ENCODE data around the gene PAGE1. TPM values are rescaled to one million over a fixed set of nuclear protein-coding genes. Genes with fewer than 3 reads are reported as not detected.

PAGE1 gene
- total RNA-seq, 2 donors from 2014 or later: 8.9 TPM; not detected in 1

- Histone ChIP-seq H3K9me3 (no peaks in the 10 kb centered on the region), H3K4me3 (no peak overlapping the region), H3K27ac (no peak overlapping the region), H3K36me3 (no peaks in the 10 kb centered on the region), H3K4me1 (replicated peaks) (no peaks in the 10 kb centered on the region), H3K27me3 (replicated peaks; ENCODE audit: insufficient read depth) (no peaks in the 10 kb centered on the region)
- DNase-seq (ENCODE audit: low spot score): no peak
- intact Hi-C loops (cut with DNase I): no loop called here
- TF ChIP-seq POLR2A (IDR thresholded peaks at IDR 0.05): no peak
- TF ChIP-seq CTCF (IDR thresholded peaks at IDR 0.05): no peak
- no peak for TF ChIP-seq POLR2AphosphoS5 (IDR thresholded peaks at IDR 0.05)
- WGBS: 17% methylated on average over 8 of the region's 8 CpGs
Measured at GRCh38 chrX:49704691-49705404, 9.1 kb upstream of the PAGE1 start.

- H3K9me3 ChIP-seq: no peaks in the 10 kb centered on the region
- intact Hi-C loops (cut with DNase I): no loop called here
- no peaks in the 10 kb centered on the region for H3K27me3 ChIP-seq (replicated peaks; ENCODE audit: insufficient read depth)
- no peak overlapping the region for H3K27ac ChIP-seq
- 63% methylated on average over 5 of the region's 5 CpGs for WGBS
- no peaks in the 10 kb centered on the region for H3K36me3 ChIP-seq
- H3K4me1 ChIP-seq (replicated peaks): no peaks in the 10 kb centered on the region
- DNase-seq (ENCODE audit: low spot score): no peak
- TF ChIP-seq POLR2AphosphoS5 (IDR thresholded peaks at IDR 0.05) (no peak), CTCF (IDR thresholded peaks at IDR 0.05) (no peak), POLR2A (IDR thresholded peaks at IDR 0.05) (no peak)
- H3K4me3 ChIP-seq: no peak overlapping the region
Measured at GRCh38 chrX:49701933-49702332, 6.1 kb upstream of the PAGE1 start.

GRCh38 chrX:49701323-49701722, 5.5 kb upstream of the PAGE1 start:
- intact Hi-C loops (cut with DNase I): no loop called here
- no peaks in the 10 kb centered on the region for H3K27me3 ChIP-seq (replicated peaks; ENCODE audit: insufficient read depth)
- no peak for DNase-seq (ENCODE audit: low spot score)
- H3K4me1 ChIP-seq (replicated peaks): no peaks in the 10 kb centered on the region
- H3K4me3 ChIP-seq: no peak overlapping the region
- TF ChIP-seq CTCF (IDR thresholded peaks at IDR 0.05) (no peak), POLR2A (IDR thresholded peaks at IDR 0.05) (no peak), POLR2AphosphoS5 (IDR thresholded peaks at IDR 0.05) (no peak)
- H3K27ac ChIP-seq: no peak overlapping the region
- H3K36me3 ChIP-seq: no peaks in the 10 kb centered on the region
- H3K9me3 ChIP-seq: no peaks in the 10 kb centered on the region

GRCh38 chrX:49675075-49675719, 20.6 kb downstream of the PAGE1 start:
- H3K4me1 ChIP-seq (replicated peaks): no peaks in the 10 kb centered on the region
- DNase-seq (ENCODE audit: low spot score): no peak
- H3K27me3 ChIP-seq (replicated peaks; ENCODE audit: insufficient read depth): no peaks in the 10 kb centered on the region
- intact Hi-C loops (cut with DNase I): no loop called here
- no peaks in the 10 kb centered on the region for H3K9me3 ChIP-seq
- no peak overlapping the region for H3K27ac ChIP-seq
- TF ChIP-seq POLR2A (IDR thresholded peaks at IDR 0.05) (no peak), CTCF (IDR thresholded peaks at IDR 0.05) (no peak), POLR2AphosphoS5 (IDR thresholded peaks at IDR 0.05) (no peak)
- no peaks in the 10 kb centered on the region for H3K36me3 ChIP-seq
- 79% methylated on average over 2 of the region's 2 CpGs for WGBS
- no peak overlapping the region for H3K4me3 ChIP-seq

GRCh38 chrX:49673394-49673793, 22.4 kb downstream of the PAGE1 start:
- no peak for TF ChIP-seq POLR2AphosphoS5 (IDR thresholded peaks at IDR 0.05)
- no peak for TF ChIP-seq POLR2A (IDR thresholded peaks at IDR 0.05)
- no peak for TF ChIP-seq CTCF (IDR thresholded peaks at IDR 0.05)
- Histone ChIP-seq H3K27ac (no peak overlapping the region), H3K9me3 (no peaks in the 10 kb centered on the region), H3K4me3 (no peak overlapping the region), H3K36me3 (no peaks in the 10 kb centered on the region), H3K27me3 (replicated peaks; ENCODE audit: insufficient read depth) (no peaks in the 10 kb centered on the region), H3K4me1 (replicated peaks) (no peaks in the 10 kb centered on the region)
- no peak for DNase-seq (ENCODE audit: low spot score)
- 89% methylated on average over 4 of the region's 12 CpGs for WGBS
- intact Hi-C loops (cut with DNase I): no loop called here
